ENCODE results near the gene LSP1.

The LSP1 gene

GRCh38 chr11:1917523-1918435, 64.9 kb downstream of the LSP1 start:
- DNase-seq (ENCODE audit: low spot score): no peak

GRCh38 chr11:1918436-1919315, 65.8 kb downstream of the LSP1 start:
- no peak for DNase-seq (ENCODE audit: low spot score)

- no peak for DNase-seq (ENCODE audit: low spot score)
Observed at GRCh38 chr11:1919391-1920127, 66.7 kb downstream of the LSP1 start, which contains the start of gene TNNT3. Gene TNNT3 (plus strand): TSS chr11:1919703. CDS start chr11:1922875, 3,172 bp downstream.

GRCh38 chr11:1920128-1920908, 67.4 kb downstream of the LSP1 start:
- DNase-seq (ENCODE audit: low spot score): no peak

- DNase-seq (ENCODE audit: low spot score): no peak
Observed at GRCh38 chr11:1920909-1921573, 68.2 kb downstream of the LSP1 start.

GRCh38 chr11:1921574-1922141, 68.8 kb downstream of the LSP1 start:
- no peak for DNase-seq (ENCODE audit: low spot score)

- no peak for DNase-seq (ENCODE audit: low spot score)
Observed at GRCh38 chr11:1922481-1923081, 69.7 kb downstream of the LSP1 start.

GRCh38 chr11:1923201-1923956, 70.5 kb downstream of the LSP1 start:
- no peak for DNase-seq (ENCODE audit: low spot score)

- no peak for DNase-seq (ENCODE audit: low spot score)
Observed at GRCh38 chr11:1924181-1924580, 71.3 kb downstream of the LSP1 start.

- no peak for DNase-seq (ENCODE audit: low spot score)
Observed at GRCh38 chr11:1924646-1925372, 71.9 kb downstream of the LSP1 start.

GRCh38 chr11:1925373-1926155, 72.7 kb downstream of the LSP1 start:
- no peak for DNase-seq (ENCODE audit: low spot score)

- no peak for DNase-seq (ENCODE audit: low spot score)
Observed at GRCh38 chr11:1926156-1927025, 73.5 kb downstream of the LSP1 start.

GRCh38 chr11:1927026-1927847, 74.4 kb downstream of the LSP1 start:
- no peak for DNase-seq (ENCODE audit: low spot score)

GRCh38 chr11:1927848-1928469, 75.1 kb downstream of the LSP1 start:
- DNase-seq (ENCODE audit: low spot score): no peak

- no peak for DNase-seq (ENCODE audit: low spot score)
Observed at GRCh38 chr11:1928470-1928890, 75.6 kb downstream of the LSP1 start.

Data from hematopoietic multipotent progenitor cell treated with erythropoietin and hydrocortisone succinate and interleukin-3 and kit ligand, for 15 days (in vitro differentiated cells).